Measurements from ENCODE around the gene CDH13.

Gene CDH13

GRCh38 chr16:83808573-83809014 lies 1181.8 kb downstream of the CDH13 start:
- TF ChIP-seq TAF1 (IDR thresholded peaks at IDR 0.05; ENCODE audit: borderline replicate concordance, insufficient read depth, low read length): no peak
- no peak for TF ChIP-seq POLR2AphosphoS5 (IDR thresholded peaks at IDR 0.05; ENCODE audit: low read depth, low read length)
- TF ChIP-seq FOXP2 (optimal IDR thresholded peaks at IDR 0.05; ENCODE audit: borderline replicate concordance, extremely low read depth, extremely low read length, insufficient read depth): no peak
- TF ChIP-seq, protein P1, sequence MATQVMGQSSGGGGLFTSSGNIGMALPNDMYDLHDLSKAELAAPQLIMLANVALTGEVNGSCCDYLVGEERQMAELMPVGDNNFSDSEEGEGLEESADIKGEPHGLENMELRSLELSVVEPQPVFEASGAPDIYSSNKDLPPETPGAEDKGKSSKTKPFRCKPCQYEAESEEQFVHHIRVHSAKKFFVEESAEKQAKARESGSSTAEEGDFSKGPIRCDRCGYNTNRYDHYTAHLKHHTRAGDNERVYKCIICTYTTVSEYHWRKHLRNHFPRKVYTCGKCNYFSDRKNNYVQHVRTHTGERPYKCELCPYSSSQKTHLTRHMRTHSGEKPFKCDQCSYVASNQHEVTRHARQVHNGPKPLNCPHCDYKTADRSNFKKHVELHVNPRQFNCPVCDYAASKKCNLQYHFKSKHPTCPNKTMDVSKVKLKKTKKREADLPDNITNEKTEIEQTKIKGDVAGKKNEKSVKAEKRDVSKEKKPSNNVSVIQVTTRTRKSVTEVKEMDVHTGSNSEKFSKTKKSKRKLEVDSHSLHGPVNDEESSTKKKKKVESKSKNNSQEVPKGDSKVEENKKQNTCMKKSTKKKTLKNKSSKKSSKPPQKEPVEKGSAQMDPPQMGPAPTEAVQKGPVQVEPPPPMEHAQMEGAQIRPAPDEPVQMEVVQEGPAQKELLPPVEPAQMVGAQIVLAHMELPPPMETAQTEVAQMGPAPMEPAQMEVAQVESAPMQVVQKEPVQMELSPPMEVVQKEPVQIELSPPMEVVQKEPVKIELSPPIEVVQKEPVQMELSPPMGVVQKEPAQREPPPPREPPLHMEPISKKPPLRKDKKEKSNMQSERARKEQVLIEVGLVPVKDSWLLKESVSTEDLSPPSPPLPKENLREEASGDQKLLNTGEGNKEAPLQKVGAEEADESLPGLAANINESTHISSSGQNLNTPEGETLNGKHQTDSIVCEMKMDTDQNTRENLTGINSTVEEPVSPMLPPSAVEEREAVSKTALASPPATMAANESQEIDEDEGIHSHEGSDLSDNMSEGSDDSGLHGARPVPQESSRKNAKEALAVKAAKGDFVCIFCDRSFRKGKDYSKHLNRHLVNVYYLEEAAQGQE (IDR thresholded peaks at IDR 0.05; ENCODE audit: insufficient read depth in 1 of 2, low read depth in 2 of 2, low read length in 2 of 2): no peak
- no peak for TF ChIP-seq SIN3A (IDR thresholded peaks at IDR 0.05; ENCODE audit: borderline replicate concordance, insufficient read depth, low read length)

- TF ChIP-seq SIN3A (IDR thresholded peaks at IDR 0.05; ENCODE audit: borderline replicate concordance, insufficient read depth, low read length) (no peak), FOXP2 (optimal IDR thresholded peaks at IDR 0.05; ENCODE audit: borderline replicate concordance, extremely low read depth, extremely low read length, insufficient read depth) (no peak), POLR2AphosphoS5 (IDR thresholded peaks at IDR 0.05; ENCODE audit: low read depth, low read length) (no peak), TAF1 (IDR thresholded peaks at IDR 0.05; ENCODE audit: borderline replicate concordance, insufficient read depth, low read length) (no peak)
- TF ChIP-seq, protein P1 (IDR thresholded peaks at IDR 0.05; ENCODE audit: insufficient read depth in 1 of 2, low read depth in 2 of 2, low read length in 2 of 2): no peak
Observed at GRCh38 chr16:83809092-83809491, 1182.3 kb downstream of the CDH13 start.

- no peak for TF ChIP-seq TAF1 (IDR thresholded peaks at IDR 0.05; ENCODE audit: borderline replicate concordance, insufficient read depth, low read length)
- no peak for TF ChIP-seq FOXP2 (optimal IDR thresholded peaks at IDR 0.05; ENCODE audit: borderline replicate concordance, extremely low read depth, extremely low read length, insufficient read depth)
- no peak for TF ChIP-seq POLR2AphosphoS5 (IDR thresholded peaks at IDR 0.05; ENCODE audit: low read depth, low read length)
- TF ChIP-seq, protein P1 (IDR thresholded peaks at IDR 0.05; ENCODE audit: insufficient read depth in 1 of 2, low read depth in 2 of 2, low read length in 2 of 2): no peak
- TF ChIP-seq SIN3A (IDR thresholded peaks at IDR 0.05; ENCODE audit: borderline replicate concordance, insufficient read depth, low read length): no peak
Observed at GRCh38 chr16:83810901-83811300, 1184.1 kb downstream of the CDH13 start.

GRCh38 chr16:83813823-83814658 lies 1187.3 kb downstream of the CDH13 start:
- TF ChIP-seq FOXP2 (optimal IDR thresholded peaks at IDR 0.05; ENCODE audit: borderline replicate concordance, extremely low read depth, extremely low read length, insufficient read depth) (no peak), TAF1 (IDR thresholded peaks at IDR 0.05; ENCODE audit: borderline replicate concordance, insufficient read depth, low read length) (no peak), POLR2AphosphoS5 (IDR thresholded peaks at IDR 0.05; ENCODE audit: low read depth, low read length) (no peak), SIN3A (IDR thresholded peaks at IDR 0.05; ENCODE audit: borderline replicate concordance, insufficient read depth, low read length) (no peak)
- TF ChIP-seq, protein P1 (IDR thresholded peaks at IDR 0.05; ENCODE audit: insufficient read depth in 1 of 2, low read depth in 2 of 2, low read length in 2 of 2): no peak
